ENCODE data around the gene PRR19.

The PRR19 gene

GRCh38 chr19:42281827-42282762, 19.8 kb upstream of the PRR19 start:
- peak; percentile 66 for DNase-seq (ENCODE audit: low read depth)
- peak overlapping the region; percentile 41 for H3K4me3 ChIP-seq (ENCODE audit: low read length)
- TF ChIP-seq CTCF (conservative IDR thresholded peaks at IDR 0.05; ENCODE audit: low read depth, low read length), result no peak

GRCh38 chr19:42282819-42283187, 19.1 kb upstream of the PRR19 start:
- no peak for DNase-seq (ENCODE audit: low read depth)
- TF ChIP-seq CTCF (conservative IDR thresholded peaks at IDR 0.05; ENCODE audit: low read depth, low read length), result no peak
- H3K4me3 ChIP-seq (ENCODE audit: low read length), result peak overlapping the region; percentile 32

GRCh38 chr19:42283188-42284065, 18.5 kb upstream of the PRR19 start:
- DNase-seq (ENCODE audit: low read depth), result peak; percentile 66
- H3K4me3 ChIP-seq (ENCODE audit: low read length), result peak overlapping the region; percentile 32
- TF ChIP-seq CTCF (conservative IDR thresholded peaks at IDR 0.05; ENCODE audit: low read depth, low read length), result no peak

GRCh38 chr19:42284066-42284501, 17.8 kb upstream of the PRR19 start:
- H3K4me3 ChIP-seq (ENCODE audit: low read length), result peak overlapping the region; percentile 19
- DNase-seq (ENCODE audit: low read depth), result no peak
- no peak for TF ChIP-seq CTCF (conservative IDR thresholded peaks at IDR 0.05; ENCODE audit: low read depth, low read length)

GRCh38 chr19:42284591-42285341, 17.2 kb upstream of the PRR19 start:
- TF ChIP-seq CTCF (conservative IDR thresholded peaks at IDR 0.05; ENCODE audit: low read depth, low read length), result no peak
- peak overlapping the region; percentile 79 for H3K4me3 ChIP-seq (ENCODE audit: low read length)
- no peak for DNase-seq (ENCODE audit: low read depth)

- peak overlapping the region; percentile 79 for H3K4me3 ChIP-seq (ENCODE audit: low read length)
- DNase-seq (ENCODE audit: low read depth), result no peak
Measured at GRCh38 chr19:42285541-42285941, 16.4 kb upstream of the PRR19 start.

More at GRCh38 chr19:42285541-42285941, 16.4 kb upstream of the PRR19 start:
- peak; percentile 11 for TF ChIP-seq CTCF (conservative IDR thresholded peaks at IDR 0.05; ENCODE audit: low read depth, low read length)

All from retinal pigment epithelial cell (primary cell).